Heart left ventricle (tissue), 13 donors: ENCODE results near the gene UST.

ENCODE experiments used
- CTCF ChIP-seq, 12 donors: fragments of 200-600 bp; sonication (generic) in 4 of 12; IDR thresholded peaks; one replicate each; pipeline versions ENCODE4 v1.5.0 to v1.8.0; 2018 to 2022; ENCODE audit warnings: antibody characterized with exemption in 12 of 12, mild to moderate bottlenecking in 5 of 12
- POLR2A ChIP-seq, 2 donors: fragments of 450-650 bp; IDR thresholded peaks; one replicate each; pipeline ENCODE4 v1.6.1; 2017; ENCODE audit warnings: antibody characterized with exemption in 2 of 2, mild to moderate bottlenecking in 2 of 2, moderate library complexity in 2 of 2
- donor health status: ischemic (EF 13 %, LVEDD 7.1; RV severe dilation, severe dysfunction).
- donor health status: DM: no; HTN: yes; CAD: no.
- donor health status: DM: no; HTN: no; CAD: no.
- donor health status: ischemic (EF 25% LVEDD 6.9; RV normal size, moderate dysfunction).
- donor health status: ischemic (EF 25% LVEDD 5.7; RV mildly dilated, moderate dysfunction).
- donor health status: ischemic (EF 35%, LVEDD 5.7; RV mildly dilated, moderate dysfunction).
- donor health status: nonischemic (EF 11% LVEDD 7.7; RV severe dilation, severe dysfunction).
- donor health status: DM: yes; HTN: yes; CAD: no.
- donor health status: PGD.
- donor health status: ischemic (EF 29% LVEDD 5.4; RV normal size, mild dysfunction).
- donor health status: nonischemic (EF 23%, LVEDD 6.1; RV moderate dilation, normal function).

GRCh38 chr6:148968771-148969602 lies 222.2 kb downstream of the UST start:
- TF ChIP-seq CTCF (IDR thresholded peaks at IDR 0.05) (no peak), POLR2A (IDR thresholded peaks at IDR 0.05) (no peak)
